HG03521 (cell line): ENCODE data around the gene ZC3HAV1L.
"Not testable (repeated sequence)": the region's sequence is repeated elsewhere in the genome, so short reads cannot be mapped to it uniquely, and the experiment has no call there.

Experiments used
- ATAC-seq: cut with Tn5 transposase; IDR thresholded peaks from one replicate; pipeline ENCODE4 v1.9.1; 2021; ENCODE audit warnings: mild to moderate bottlenecking, moderate library complexity; ENCODE audit not compliant: unreplicated experiment

ZC3HAV1L gene

DNA sequence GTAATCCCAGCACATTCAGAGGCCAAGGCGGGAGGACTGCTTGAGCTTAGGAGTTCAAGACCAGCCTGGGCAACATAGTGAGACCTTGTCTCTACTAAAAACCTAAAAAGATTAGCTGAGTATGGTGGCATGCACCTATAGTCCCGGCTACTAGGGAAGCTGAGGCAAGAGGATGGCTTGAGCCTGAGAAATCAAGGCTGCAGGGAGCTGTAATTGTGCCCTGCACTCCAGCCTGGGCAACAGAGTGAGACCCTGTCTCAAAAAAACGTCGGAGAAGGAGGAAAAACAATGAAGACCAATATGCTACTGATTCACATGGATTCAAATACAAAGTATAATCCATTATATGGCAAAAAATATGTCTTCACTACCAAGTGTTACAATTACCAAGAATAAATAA is 13.6 kb downstream of the ZC3HAV1L start:
- no peak for ATAC-seq

DNA sequence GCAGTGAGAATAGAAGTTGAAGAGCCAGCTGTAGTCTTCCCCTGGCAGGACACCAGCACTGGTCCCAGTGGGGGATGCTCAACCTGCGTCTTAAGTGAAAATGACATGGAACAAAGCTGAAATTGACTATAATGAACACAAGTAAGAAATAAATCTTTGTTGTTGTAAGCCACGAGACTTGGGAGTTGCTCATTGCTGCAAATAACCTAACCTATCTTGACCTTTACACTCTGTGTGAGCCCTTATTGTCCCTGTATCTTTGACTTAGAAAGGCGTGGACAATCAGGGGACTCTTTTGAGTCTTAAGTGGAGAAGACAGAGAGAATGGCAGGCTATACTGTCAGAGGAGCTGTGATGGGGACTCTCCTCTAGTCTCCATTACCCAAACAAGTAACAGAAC is 16.9 kb downstream of the ZC3HAV1L start:
- ATAC-seq, result no peak

DNA sequence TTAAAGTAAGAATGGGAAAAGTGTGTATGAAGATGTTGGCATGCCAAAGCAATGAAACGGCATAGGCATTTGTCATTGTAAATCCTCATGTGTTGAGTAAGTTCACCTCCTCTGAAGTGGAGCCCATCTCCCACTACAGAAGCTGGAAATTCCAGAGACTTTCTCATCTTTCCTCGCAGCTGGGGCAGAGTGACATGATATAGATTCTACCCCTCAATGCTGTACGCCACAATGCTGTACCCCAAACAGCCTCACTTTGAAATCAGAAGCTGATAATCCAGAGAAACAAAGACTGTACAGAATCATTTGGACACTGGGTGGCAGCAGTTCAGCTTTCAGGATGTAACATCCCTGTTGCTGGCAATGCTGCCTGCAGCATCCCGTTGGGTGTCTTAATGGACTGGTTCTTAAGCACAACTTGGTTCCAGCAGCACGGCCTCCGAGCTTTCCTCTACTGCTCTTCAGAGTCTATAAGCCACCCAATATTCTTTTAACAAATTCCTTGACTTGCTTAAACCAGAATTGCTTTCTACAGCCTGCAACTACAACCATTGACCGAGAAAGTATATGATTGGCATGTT is 18.8 kb downstream of the ZC3HAV1L start:
- ATAC-seq, result peak; percentile 91

DNA sequence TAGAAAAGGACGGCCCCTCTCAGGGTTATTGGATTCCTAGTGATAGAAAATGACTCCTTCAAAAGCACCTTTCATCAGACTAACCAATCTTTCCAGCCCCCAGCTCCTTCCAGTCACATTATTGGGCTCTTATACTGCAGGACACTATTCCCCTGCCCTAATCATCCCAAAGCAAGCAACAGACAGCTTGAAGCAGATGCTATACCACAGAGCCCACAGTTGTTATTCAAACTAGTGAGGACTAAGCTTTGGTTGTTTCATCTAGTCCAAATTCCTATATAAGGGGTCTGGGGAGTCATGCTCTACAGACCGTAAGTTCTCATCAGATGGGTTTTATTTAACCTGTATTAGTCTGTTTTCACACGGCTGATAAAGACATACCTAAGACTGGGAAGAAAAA is 24.5 kb downstream of the ZC3HAV1L start:
- ATAC-seq, result no peak

DNA sequence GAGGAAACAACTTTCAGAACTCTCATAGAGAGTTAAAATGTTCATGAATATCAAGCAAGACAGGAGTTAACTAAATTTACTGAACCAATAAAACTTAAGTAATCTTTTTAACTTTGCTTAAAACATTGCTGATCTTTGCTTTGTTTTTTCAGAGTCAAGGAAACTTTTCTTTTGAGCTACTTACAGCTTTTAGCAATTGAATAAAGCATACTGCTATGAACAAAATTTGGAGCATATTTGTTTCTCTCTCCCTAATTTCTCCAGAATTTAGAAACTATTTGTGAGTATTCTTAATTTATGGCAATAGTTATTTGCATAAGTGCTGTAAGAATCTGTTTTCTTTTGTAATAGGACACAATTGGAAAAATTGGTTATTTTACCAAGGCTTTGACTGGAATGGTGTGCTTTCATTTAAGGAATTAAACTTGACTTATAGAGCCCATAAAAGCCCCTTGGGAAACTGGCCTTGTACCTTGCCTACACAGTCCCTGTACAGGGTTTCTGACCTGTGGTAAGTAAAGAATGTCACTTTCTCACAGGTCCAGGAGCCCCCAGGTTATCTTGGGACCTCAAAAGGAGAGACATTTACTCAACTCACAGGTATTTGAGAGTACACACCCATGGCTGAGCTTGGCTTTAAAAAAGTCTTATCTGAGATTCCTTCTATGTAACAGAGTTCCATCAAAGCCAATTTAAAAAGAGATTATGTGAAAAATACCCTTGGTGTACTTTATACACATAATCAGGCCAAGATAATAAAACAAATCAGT is 31.3 kb downstream of the ZC3HAV1L start:
- no peak for ATAC-seq

DNA sequence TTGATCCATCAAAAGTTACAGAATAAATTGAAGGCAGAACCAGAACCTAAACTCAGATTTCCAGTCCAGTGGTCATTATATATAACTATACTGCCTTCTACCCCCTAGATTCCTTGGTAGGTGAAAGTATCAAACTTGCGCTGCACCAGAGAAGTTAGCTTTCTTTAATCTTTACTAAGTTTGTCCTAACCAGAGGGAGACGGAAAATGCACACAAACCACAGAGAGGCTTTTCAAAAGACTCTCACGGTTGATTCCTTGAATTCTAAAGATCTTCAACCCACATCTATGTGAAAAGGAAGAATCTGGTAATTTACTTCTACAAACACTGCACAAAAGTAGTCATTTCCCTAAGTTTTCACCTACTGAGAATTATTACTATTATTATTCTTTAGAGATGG is 36.4 kb downstream of the ZC3HAV1L start:
- no peak for ATAC-seq

DNA sequence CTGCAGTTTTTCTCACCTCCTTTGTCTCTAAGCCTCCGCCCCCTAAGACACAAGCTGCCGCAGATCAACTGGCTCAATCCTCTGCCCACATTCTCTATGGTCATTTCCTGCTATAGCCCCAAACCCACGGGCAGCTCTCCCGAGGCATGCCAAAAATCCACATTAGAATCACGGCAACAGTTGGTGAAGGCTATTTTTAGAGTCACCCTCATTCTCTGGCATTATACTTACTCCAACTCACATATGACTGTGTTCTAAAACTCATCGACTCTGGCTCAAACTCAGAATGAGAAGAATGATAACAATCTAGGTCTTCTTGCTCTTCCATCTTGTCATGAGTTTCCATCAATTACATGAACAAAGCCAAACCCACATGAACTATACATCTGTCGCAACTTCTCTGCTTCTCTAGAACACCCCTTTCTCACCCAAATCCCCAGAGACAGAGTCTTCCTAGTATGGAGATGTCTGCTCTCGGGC is 43.8 kb downstream of the ZC3HAV1L start:
- no peak for ATAC-seq

DNA sequence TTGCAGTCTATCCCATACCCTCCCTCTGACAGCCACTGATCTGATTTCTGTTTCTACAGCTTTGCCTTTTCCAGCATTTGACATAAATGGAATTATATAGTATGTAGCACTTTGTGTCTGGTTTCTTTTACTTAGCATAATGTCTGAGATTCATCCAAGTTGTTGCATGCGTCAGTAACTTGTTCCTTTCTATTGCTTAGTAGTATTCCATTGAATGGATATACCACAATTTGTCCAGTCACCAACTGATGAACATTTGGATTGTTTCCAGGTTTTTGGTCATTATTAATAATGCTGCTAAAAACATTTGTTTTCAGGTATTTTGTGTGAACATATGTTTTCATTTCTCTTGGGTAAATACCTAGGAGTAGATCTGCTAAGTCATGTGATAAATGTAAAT is 48.2 kb downstream of the ZC3HAV1L start:
- ATAC-seq, result no peak

DNA sequence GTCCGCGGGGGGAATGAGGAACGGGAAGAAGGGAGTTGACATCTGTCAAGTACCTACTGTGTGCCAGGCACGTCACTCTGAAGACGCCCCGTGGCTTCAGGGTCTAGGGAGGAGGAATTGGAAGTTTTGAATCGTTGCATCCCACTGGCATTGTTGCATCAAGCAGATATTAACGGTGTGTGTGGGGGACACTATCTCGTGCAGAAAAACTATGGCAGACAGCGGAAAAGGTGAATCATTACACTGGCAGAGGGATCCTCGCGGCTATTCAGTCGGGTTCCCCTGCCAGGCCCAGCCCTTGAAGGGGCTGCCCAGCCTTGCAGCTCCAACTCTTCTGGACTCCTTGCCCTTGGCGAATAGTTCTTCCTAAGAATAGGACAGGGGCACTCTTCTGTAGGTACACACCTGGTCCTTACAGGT is 53.6 kb downstream of the ZC3HAV1L start:
- no peak for ATAC-seq

DNA sequence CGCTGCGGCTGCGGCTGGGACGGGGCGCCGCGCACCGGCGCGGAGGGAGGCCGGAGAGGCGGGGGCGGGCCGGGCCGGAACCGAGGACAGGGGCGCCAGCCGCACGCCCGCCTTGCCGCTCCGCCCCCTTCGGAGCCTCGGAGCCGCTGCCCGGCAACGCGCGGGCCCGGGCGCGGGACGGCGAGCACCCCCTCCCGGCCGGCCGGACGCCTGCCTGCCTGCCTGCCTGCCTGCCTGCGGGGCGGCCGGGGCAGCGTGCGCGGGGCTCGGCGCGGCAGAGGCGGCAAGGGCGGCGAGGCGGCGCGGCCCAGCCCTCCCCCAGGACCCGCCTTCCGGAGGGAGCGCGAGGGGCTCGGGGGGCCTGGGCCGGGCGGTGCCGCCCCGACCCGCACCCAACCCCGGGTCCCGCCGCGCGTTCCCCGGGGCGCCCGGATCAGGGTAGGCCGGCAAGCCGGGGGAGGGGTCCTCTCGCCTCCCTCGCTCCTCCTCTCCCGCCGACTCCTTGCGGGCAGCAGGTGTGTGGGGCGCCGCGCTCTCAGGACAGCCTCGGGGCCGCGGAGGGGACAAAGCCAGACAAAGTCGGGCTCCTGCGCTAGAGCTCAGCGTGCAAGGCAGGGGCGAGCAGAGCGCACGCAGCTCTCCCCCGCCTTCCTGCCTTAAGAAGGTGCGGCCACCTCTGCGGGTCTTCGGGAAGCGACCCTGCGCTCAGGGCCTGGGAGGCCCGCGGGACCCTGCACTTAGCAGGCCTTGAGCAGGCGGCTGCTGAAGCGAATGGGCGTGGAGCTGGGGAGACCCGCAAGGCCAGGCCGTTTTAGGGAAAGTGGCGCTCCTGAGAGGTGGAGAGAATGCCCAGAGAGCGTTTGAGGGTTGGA is 54.3 kb downstream of the ZC3HAV1L start, which contains the start of gene KIAA1549:
TSS of gene KIAA1549 (minus strand) at position 58 of the 872 bp plus-strand sequence. CDS start 120 bp downstream, outside the sequence.
- ATAC-seq, result peak; percentile 85

DNA sequence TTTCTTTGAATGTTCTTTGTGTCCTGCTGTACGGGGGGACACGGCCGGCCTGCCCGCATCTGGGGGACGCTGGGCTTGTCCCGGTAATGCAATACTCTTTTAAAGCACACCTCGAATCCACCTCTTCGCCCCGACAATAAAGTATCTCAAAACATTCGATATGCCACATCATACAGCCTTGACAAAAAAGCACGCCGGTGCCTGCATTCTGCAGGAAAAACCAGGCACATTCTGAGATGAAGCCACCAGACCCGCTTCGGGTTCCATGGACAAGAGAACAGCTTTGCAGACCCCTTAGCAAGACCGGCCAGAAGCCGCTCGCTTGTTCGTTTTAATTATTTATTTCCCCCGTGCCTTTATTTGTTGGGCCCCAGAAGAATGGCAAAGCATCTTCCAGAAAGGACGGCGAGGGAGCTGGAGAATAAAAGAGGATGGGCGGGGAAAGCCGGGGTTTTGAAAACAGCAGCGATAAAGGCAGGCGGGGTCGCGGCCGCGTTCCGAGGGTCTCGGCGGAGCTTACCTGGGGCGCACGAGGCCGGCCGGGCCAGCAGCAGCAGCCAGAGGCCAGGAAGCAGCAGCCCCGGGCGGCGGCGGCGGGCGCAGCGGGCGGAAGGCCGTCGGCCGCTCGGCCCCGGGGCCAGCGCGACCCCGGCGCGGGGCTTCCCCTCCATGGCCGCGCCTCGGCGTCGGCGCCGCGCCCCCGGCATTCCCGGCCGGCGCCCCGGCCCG is 55.1 kb downstream of the ZC3HAV1L start:
- peak; percentile 35 for ATAC-seq

DNA sequence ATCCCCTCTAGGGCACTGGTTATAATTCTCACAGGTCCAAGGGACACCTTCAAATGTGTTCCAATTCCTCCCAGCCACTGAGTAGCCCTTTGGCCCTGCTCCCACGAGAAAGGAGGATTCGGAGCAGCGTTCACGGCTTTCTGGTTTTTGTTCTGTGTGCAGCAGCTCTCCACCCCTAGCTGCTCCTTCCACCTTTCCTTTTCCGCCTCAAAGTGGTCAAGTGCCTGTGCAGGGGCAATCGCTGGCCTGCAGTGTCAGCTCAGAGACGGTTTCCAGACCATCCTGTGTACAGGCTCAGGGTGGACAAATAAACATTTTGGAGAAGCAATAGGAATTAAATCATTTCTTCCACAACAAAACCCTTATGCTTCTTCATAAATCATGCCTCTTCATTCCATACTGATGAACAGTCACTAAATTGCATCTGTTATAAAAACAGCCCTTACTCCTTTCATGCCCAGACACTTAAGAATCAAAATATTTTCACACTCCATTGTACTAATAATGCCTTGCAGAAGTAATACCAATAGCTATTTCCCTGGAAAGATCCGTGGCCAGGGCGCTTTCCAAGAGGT is 55.8 kb downstream of the ZC3HAV1L start:
- no peak for ATAC-seq

DNA sequence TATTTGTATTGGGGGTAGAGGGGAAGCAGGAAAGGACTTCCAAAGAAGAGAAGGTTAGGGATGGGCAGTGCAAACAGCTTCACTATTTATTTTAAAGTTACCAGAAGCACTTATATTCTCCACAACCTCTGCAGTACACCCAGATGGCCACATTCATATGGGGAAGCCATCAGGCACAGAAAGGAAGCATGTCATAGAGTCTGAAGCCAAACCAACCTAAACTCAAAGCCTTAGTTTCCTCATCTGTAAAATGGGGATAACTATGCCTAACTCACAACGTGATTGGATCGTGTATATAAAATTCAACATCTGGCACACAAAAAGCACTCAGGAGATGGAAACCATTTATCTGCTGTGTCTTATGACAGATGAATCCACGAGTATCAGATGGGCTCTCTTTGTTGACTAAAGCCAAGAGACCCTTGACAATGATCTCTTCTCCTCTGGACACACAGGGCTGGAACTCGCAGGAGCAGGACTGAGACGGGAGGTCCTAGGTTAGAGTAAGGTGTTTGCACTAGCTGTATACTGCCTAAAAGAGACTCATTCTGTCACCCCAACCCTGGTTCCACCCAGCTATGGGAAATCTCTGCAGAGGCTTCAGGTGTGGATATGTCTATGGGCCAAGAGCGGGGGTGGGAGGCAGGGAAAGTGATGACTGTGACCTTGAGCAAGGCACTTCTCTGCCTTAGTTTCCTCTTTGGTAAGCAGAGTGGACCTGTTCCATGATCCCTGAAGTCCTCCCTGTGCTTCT is 56.4 kb downstream of the ZC3HAV1L start:
- ATAC-seq, result peak; percentile 33

DNA sequence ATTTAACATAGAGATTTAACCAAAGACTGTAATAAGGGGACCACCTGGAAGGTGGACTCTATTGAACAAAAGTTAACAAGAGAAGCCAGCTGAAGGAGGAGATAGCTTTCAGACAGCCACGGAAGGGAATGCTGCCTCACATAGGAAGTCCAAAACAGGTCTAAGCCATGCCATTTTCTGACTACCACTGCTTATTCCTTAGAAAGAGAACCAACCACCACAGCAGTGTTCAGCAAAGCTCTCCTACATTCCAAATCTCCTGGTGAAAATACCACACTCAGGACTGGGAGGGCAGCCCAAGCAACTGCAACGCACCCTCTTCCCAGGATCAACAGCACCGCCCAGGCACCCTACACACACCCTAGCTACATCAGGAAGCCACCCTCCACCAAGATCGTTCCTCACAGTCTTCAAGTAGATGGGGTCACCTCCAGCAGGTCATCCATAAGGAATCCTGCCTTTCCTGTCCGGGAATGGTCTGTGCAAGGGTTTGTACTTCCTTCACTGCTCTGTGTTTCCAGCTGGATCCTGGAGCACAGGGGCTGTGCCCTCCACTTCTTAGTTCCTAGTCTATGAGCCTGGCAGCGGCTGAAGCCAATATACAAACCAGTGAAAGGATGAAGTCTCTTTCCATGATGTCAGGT is 57.2 kb downstream of the ZC3HAV1L start:
- no peak for ATAC-seq

DNA sequence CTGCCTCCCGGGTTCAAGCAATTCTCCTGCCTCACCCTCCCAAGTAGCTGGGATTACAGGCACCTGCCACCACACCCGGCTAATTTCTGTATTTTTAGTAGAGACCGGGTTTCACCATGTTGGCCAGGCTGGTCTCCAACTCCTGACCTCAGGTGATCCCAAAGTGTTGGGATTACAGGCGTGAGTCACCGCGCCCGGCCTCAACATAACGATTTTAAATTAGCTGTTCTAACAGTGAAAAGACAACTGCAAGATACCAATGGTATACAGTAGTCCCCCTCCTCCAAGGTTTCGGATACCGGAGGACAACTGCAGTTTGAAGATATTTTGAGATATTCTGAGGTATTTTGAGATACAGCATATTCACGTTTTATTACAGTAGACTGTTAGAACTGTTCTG is 59.7 kb downstream of the ZC3HAV1L start:
- ATAC-seq, result not testable (repeated sequence)
